ENCODE results near the gene MAD1L1.

MAD1L1 gene

DNA sequence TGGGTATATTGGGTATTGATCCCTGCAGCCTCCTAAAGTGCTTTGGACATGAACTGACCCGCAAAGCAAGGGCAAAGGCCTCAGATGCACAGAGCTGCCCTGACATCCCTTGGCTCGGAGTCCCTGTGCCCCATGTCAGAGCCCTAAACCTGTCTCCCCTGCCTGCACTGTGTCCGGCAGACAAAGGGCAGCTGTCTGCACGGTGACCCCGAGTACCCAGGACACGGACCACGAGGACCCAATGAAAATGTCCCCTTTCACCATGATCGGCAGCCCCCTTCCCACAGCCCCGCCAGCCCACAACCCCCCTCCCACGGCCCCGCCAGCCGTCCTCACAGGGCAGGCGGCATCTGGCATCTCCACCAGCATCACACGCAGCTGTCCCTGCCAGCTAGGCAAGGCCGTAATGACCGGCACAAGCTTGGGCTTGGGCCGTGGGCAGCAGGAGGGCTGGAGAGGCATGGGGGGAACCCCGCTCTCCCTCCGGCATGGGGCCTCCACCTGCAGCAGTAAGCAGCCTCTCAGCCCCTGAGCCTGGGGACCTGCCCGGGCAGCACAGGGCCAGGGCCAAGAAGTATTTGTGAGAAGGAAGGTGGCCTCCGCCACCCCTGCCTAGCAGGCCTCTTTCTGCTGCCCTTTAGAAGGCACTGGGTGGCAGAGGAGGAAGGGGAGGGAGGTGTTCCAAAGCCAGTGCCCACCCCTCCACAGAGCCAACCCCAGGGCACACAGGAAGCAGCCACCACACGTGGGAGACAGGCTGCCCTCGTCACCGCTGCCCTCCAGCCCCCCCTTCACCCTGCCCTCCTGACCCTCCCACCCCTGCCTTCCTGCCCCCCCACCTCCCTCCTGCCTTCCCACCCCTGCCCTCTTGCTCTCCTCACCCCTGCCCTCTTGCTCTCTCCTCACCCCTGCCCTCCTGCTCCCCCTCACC lies 19.4 kb upstream of the MAD1L1 start:
- no peak for TF ChIP-seq CTCF (conservative IDR thresholded peaks at IDR 0.05; ENCODE audit: low read depth)
- ChIA-PET CTCF (no interaction called here), POLR2A (ENCODE audit: low non-redundant PET) (no interaction called here)
- DNase-seq (ENCODE audit: low spot score): no peak
- H3K27ac ChIP-seq: peak overlapping the region; percentile 57

GRCh38 chr7:2251381-2251780 lies 18.6 kb upstream of the MAD1L1 start:
- TF ChIP-seq CTCF (conservative IDR thresholded peaks at IDR 0.05; ENCODE audit: low read depth): no peak
- ChIA-PET POLR2A (ENCODE audit: low non-redundant PET) (no interaction called here), CTCF (interaction anchor here (0.8 kb wide), 1 partner anchor 97 kb away, joined by 3 read pairs; no protein-coding TSS in a partner anchor)
- no peak for DNase-seq (ENCODE audit: low spot score)
- peak overlapping the region; percentile 57 for H3K27ac ChIP-seq

- peak overlapping the region; percentile 76 for H3K27ac ChIP-seq
- DNase-seq (ENCODE audit: low spot score): no peak
- POLR2A ChIA-PET (ENCODE audit: low non-redundant PET): no interaction called here
- CTCF ChIA-PET: interaction anchor here (0.6 to 1.1 kb wide), 3 partner anchors 14 to 365 kb away, joined by 3 to 10 read pairs (median 4); no protein-coding TSS in a partner anchor
- TF ChIP-seq CTCF (conservative IDR thresholded peaks at IDR 0.05; ENCODE audit: low read depth): no peak
Measured at GRCh38 chr7:2249744-2250323, 17.1 kb upstream of the MAD1L1 start.

GRCh38 chr7:2248984-2249694 lies 16.4 kb upstream of the MAD1L1 start:
- ChIA-PET CTCF (interaction anchor here (0.6 to 1.1 kb wide), 2 partner anchors 98 to 364 kb away, joined by 3 to 10 read pairs; no protein-coding TSS in a partner anchor), POLR2A (ENCODE audit: low non-redundant PET) (no interaction called here)
- peak overlapping the region; percentile 76 for H3K27ac ChIP-seq
- peak; percentile 74 for DNase-seq (ENCODE audit: low spot score)
- no peak for TF ChIP-seq CTCF (conservative IDR thresholded peaks at IDR 0.05; ENCODE audit: low read depth)

DNA sequence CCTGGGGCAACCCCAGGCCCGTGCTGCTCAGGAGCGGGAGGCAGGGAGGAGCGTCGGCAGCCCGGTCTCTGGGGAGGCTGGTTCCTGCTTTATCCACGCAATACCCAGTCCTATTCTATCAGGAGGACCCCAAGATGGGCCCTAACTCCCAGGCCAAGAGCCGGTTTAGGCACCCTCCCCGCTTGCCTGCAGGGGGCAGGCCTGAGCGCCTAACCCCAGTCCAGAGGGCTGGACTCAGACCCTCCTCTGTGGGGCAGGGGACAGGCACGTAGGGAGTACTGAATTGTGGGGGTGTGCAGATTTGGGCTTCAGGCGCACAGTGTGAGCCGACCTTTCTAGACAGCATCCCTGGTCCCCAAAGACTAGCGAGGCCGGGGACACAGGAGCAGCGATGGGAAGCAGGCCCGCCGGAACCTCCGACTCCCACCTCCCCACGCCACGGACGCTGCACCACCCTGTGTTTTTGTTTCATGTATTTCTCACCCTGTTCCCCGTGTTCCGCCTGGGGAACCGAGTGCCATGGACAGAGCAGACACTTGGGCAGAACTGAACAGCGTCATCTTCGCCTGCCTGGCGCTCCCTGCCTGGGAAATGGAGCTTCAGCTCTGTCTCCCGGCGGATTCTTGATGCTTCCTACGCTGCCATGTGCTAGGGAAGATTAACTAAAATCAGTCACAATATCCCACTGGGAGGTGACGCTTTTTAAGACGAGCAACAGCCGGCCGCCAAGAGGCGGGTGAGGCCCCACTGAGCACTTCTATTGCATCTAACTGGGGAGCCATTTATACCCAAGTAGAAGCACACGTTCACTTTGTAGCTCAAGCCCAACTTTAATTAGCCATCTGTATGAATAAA lies 14.6 kb upstream of the MAD1L1 start:
- TF ChIP-seq CTCF (conservative IDR thresholded peaks at IDR 0.05; ENCODE audit: low read depth): peak; percentile 65
- H3K27ac ChIP-seq: peak overlapping the region; percentile 76
- no peak for DNase-seq (ENCODE audit: low spot score)
- CTCF ChIA-PET: interaction anchor here (0.7 kb wide), 1 partner anchor 440 kb away, joined by 4 read pairs; no protein-coding TSS in a partner anchor
- POLR2A ChIA-PET (ENCODE audit: low non-redundant PET): no interaction called here

All from RWPE1 (cell line).